Measurements from ENCODE around the gene IDH3B. TPM values are rescaled to one million over a fixed set of nuclear protein-coding genes. Genes with fewer than 3 reads are reported as not detected.

Gene IDH3B
- total and polyA plus RNA-seq, 2 of the 13 experiments (the other 11 are each of a cell fraction or from before 2014, with no cell fraction given) = 215 to 254 TPM

- no peak for TF ChIP-seq ZNF704 (CRISPR knock-in tag; IDR thresholded peaks at IDR 0.05; ENCODE audit: borderline replicate concordance)
- TF ChIP-seq ELF1 (CRISPR knock-in tag; IDR thresholded peaks at IDR 0.05) = no peak
- no peak for TF ChIP-seq ZNF460 (CRISPR knock-in tag; IDR thresholded peaks at IDR 0.05; ENCODE audit: borderline replicate concordance)
- TF ChIP-seq RORA (CRISPR knock-in tag; IDR thresholded peaks at IDR 0.05) = no peak
- TF ChIP-seq CCAR2 (optimal IDR thresholded peaks at IDR 0.05; ENCODE audit: low read depth, low read length) = no peak
- peak; percentile 31; the same call in 1 of the 2 replicates for TF ChIP-seq GABPB1 (CRISPR knock-in tag; IDR thresholded peaks at IDR 0.05)
- TF ChIP-seq THYN1 (CRISPR knock-in tag; IDR thresholded peaks at IDR 0.05; ENCODE audit: borderline replicate concordance, low read depth) = no peak
- TF ChIP-seq ZNF503 (CRISPR knock-in tag; IDR thresholded peaks at IDR 0.05) = no peak
- TF ChIP-seq ZSCAN9 (CRISPR knock-in tag; IDR thresholded peaks at IDR 0.05; ENCODE audit: borderline replicate concordance) = no peak
- no peak for TF ChIP-seq HOXA5 (CRISPR knock-in tag; IDR thresholded peaks at IDR 0.05)
- no peak for TF ChIP-seq ZNF572 (CRISPR knock-in tag; IDR thresholded peaks at IDR 0.05)
- no peak for TF ChIP-seq TRIM24 (CRISPR knock-in tag; IDR thresholded peaks at IDR 0.05)
- no peak for TF ChIP-seq MLXIP (CRISPR knock-in tag; IDR thresholded peaks at IDR 0.05; ENCODE audit: borderline replicate concordance)
- peak; percentile 35; the same call in 1 of the 2 replicates for TF ChIP-seq ARNTL (CRISPR knock-in tag; IDR thresholded peaks at IDR 0.05)
- no peak for TF ChIP-seq ZSCAN5A (CRISPR knock-in tag; IDR thresholded peaks at IDR 0.05; ENCODE audit: borderline replicate concordance)
- peak; percentile 64; the same call in 1 of the 2 replicates for TF ChIP-seq UBTF (CRISPR knock-in tag; IDR thresholded peaks at IDR 0.05)
- TF ChIP-seq ZNF7 (CRISPR knock-in tag; IDR thresholded peaks at IDR 0.05) = no peak
- TF ChIP-seq ISL2 (CRISPR knock-in tag; IDR thresholded peaks at IDR 0.05) = no peak
- TF ChIP-seq FOXK2 (IDR thresholded peaks at IDR 0.05) = no peak
- no peak for TF ChIP-seq ETV5 (CRISPR knock-in tag; IDR thresholded peaks at IDR 0.05; ENCODE audit: borderline replicate concordance)
Observed at GRCh38 chr20:2693286-2694007, 29.4 kb upstream of the IDH3B start (continued).

All from HepG2 (cell line).